SK-N-DZ (cell line): Measurements from ENCODE around the gene SEC11A.
A peak's percentile ranks its signal among the peaks of the same experiment; 100 is the strongest.
"Not testable (repeated sequence)": the region's sequence is repeated elsewhere in the genome, so short reads cannot be mapped to it uniquely, and the experiment has no call there.

Experiments
- DNase-seq: peaks from one replicate; pipeline ENCODE4 v3.0.0-alpha.2; 2015; ENCODE audit warnings: low spot score

Gene SEC11A

DNA sequence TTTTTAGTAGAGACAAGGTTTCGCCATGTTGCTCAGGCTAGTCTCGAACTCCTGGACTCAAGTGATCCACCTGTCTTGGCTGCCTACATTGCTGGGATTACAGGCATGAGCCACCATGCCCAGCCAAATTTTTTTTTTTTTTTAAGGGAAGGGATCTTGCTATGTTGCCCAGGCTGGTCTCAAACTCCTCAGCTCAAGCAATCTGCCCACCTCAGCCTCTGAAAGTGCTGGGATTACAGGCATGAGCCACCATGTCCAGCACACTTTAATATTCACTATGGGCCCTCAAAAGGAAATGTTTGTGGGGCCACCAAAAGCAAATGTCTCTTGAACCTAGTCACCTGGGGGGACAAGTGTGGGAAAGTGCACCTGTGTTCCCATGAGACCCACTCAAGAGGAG, 73.3 kb downstream of the SEC11A start:
- not testable (repeated sequence) for DNase-seq

DNA sequence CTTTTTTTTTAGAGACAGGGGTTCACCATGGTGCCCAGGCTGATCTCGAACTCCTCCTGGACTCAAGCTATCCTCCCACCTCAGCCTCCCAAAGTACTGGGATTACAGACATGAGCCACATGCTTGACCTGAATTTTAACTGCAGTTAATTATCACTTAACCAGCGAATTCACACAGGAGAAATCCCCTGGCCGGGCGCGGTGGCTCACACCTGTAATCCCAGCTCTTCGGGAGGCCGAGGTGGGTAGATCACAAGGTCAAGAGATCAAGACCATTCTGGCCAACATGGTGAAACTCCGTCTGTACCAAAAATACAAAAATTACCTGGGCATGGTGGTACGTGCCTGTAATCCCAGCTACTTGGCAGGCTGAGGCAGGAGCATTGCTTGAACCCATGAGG, 74.1 kb downstream of the SEC11A start:
- not testable (repeated sequence) for DNase-seq

DNA sequence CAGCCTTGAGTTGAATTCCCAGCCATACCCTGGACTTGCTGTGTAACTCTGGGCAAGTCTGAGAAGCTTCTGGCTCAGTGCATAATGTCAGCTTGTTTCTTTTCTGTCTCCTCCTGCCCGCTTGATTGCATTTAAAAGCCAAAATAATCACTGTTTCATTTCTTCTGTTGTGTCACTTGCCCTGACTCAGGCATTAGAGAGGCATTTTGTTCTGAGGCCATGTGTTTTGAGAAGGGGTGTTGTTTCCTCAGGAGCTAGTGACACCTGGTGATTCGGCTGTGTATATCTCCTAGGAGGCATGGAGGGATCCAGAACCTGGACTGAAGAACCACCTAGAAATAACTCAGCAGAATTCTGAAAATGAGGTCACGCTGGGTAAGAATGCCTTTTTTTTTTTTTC, 77.8 kb downstream of the SEC11A start:
- no peak for DNase-seq

DNA sequence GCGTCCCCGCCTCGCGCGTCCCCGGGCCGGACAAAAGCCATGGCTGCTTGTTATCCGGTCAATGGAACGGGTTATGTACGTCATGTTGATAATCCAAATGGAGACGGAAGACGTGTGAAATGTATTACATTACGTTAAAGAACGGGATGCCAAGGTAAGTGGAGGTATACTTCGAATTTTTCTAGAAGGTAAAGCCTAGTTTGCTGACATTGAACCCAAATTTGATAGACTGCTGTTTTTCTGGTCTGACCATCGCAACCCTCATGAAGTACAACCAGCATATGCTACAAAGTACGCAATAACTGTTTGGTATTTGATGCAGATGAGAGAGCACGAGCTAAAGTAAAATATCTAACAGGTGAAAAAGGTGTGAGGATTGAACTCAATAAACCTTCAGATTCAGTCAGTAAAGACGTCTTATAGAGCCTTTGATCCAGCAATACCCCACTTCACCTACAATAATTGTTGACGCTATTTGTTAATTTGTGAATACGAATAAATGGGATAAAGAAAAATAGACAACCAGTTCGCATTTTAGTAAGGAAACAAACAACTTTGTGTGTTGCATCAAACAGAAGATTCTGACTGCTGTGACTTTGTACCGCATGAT, 81.6 kb downstream of the SEC11A start:
- no peak for DNase-seq

DNA sequence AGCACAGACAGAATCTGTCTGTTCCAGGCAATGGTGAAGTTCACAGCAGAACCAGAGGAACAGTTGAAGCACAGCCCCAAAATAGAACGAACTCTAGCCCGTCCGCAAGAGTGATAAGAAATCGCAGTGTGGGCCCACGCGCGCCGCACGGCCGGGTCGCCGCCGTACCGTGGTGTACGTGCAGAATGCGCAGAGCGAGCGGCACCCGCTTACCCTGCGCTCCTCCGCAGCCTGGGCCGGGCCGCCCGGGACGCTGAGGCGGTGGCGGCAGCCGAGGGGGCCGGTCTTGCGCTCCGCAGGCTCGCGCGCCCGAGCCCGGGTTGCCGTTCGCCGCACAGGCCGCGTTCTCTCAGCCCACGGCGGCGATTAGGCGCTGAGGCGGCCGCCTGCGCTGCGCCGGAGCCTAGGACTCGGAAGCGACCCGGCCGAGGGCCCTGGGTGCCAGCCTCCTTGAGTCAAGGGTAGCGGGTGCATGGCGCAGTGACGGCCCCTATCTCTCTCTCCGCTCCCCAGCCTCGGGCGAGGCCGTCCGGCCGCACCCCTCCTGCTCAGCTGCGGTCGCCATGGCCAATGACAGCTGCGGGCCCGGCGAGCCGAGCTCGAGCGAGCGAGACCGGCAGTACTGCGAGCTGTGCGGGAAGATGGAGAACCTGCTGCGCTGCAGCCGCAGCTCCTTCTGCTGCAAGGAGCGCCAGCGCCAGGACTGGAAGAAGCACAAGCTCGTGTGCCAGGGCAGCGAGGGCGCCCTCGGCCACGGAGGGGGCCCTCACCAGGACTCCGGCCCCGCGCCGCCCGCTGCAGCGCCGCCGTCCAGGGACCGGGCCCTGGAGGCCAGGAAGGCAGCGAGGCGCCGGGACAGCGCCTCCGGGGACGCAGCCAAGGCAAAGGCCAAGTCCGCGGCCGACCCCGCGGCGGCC, 82.4 kb downstream of the SEC11A start:
- peak; percentile 55 for DNase-seq

DNA sequence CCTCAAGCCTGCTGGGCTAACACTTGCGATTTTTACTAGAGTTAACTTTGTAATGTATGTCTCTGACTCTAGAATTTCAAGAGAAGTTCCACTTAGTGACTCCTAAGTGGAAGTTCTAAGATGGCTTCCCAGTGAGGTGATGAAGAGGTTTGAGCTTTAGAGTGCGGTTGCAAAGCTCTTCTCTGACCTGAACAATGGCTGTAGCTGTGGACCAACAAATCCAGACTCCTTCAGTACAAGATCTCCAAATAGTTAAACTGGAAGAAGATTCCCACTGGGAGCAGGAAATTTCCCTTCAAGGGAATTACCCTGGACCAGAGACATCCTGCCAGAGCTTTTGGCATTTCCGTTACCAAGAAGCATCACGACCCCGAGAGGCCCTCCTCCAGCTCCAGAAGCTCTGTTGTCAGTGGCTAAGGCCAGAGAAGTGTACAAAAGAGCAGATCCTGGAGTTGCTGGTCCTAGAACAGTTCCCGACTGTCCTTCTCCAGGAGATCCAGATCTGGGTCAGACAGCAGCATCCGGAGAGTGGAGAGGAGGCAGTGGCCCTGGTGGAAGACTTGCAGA, 84.2 kb downstream of the SEC11A start:
- peak; percentile 23 for DNase-seq

DNA sequence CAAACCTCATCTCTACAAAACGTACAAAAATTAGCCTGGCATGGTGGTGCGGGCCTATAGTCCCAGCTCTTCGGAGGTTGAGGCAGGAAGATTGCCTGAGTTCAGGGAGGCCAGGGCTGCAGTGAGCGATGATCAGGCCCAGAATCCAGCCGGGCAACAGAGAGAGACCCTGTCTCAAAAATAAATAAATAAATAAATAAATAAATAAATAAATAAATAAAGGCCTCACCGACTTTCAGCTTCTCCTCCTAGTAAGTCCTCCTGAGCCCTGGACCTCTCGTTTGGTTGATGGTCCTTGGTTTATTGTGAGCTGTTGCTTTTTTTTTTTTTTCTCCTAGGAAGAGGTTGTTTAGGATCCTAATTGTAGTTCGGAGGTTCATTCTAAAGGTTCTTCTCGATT, 86.9 kb downstream of the SEC11A start:
- no peak for DNase-seq

DNA sequence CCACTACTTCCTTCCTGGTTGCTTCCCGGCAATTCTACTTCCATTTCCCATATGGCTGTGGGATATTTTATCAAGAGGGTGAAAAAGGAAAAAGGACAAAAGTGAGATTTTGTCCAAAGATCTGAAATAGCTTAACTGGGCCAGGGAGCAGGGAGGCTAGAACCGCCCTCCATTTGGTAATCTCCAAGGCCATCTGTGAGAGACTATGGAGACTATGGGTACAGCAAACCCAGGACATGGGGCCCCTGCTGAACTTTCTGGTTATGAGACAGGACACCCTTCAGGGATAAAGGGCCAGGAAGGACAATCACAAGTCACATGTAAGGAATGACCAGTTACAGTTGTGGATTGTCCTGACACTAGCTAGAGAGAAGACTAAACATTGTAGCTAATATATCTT, 90.8 kb downstream of the SEC11A start:
- no peak for DNase-seq

DNA sequence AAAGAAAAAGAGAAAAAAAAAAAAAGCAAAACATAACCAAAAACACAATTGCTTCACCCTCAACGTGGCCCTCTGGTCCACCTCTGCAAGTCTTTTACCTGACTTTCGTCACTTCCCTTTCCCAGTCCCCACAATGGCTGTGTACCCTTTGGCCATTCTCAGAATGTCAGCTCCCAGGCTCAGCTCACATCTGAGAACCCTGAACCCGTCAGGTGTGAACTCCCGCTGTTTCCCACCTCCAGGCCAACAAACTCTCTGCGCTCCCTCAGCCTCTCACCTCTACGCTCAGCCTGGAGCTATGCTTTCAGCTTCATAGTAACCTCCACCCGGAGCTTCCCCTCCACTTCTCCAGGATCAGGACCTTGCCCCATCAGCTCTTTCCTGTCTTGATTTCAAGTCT, 91.6 kb downstream of the SEC11A start:
- no peak for DNase-seq

DNA sequence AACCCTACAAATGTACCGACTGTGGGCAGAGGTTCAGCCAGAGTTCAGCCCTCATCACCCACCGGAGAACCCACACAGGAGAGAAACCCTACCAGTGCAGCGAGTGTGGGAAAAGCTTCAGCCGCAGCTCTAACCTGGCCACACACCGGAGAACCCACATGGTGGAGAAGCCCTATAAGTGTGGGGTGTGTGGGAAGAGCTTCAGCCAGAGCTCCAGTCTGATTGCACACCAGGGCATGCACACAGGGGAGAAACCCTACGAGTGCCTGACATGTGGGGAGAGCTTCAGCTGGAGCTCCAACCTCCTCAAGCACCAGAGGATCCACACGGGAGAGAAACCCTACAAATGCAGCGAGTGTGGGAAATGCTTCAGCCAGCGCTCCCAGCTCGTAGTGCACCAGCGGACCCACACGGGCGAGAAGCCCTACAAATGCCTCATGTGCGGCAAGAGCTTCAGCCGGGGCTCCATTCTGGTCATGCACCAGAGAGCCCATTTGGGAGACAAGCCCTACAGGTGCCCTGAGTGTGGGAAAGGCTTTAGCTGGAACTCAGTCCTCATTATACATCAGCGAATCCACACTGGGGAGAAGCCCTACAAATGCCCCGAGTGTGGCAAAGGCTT, 94.5 kb downstream of the SEC11A start:
- no peak for DNase-seq

DNA sequence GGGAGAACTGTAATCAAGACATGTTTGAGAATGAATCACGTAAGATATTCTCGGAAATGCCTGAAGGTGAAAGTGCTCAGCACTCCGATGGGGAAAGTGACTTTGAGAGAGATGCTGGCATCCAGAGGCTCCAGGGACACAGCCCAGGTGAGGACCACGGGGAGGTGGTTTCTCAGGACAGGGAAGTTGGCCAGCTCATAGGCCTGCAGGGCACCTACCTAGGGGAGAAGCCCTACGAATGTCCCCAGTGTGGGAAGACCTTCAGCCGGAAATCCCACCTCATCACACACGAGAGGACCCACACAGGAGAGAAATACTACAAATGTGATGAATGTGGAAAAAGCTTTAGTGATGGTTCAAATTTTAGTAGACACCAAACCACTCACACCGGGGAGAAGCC, 95.3 kb downstream of the SEC11A start:
- no peak for DNase-seq
